ENCODE data around the gene NWD2.
"Not testable (repeated sequence)": the region's sequence is repeated elsewhere in the genome, so short reads cannot be mapped to it uniquely, and the experiment has no call there.

The NWD2 gene

GRCh38 chr4:37467824-37468223 lies 223.3 kb downstream of the NWD2 start:
- DNase-seq (ENCODE audit: low read depth in 3 of 3) = no peak

DNA sequence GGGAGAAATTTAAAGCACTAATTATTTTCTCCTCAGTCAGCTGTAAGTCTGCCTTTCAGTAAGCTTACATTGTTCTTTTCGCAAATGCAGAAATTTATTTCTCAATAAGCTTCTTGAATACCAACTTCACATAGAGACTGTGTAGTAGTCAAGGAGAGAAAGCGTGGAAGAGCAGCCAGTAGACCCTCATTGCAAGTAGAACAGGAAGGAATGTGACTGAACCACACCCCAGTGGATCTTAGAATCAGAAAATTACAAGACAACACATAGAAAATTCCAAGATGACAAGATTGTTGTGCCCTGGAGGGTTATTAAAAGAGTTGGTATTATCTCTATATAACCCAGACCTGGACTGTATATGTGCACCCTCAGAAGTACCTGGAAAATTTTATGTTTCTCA lies 224.7 kb downstream of the NWD2 start:
- no peak for DNase-seq (ENCODE audit: low read depth in 3 of 3)

DNA sequence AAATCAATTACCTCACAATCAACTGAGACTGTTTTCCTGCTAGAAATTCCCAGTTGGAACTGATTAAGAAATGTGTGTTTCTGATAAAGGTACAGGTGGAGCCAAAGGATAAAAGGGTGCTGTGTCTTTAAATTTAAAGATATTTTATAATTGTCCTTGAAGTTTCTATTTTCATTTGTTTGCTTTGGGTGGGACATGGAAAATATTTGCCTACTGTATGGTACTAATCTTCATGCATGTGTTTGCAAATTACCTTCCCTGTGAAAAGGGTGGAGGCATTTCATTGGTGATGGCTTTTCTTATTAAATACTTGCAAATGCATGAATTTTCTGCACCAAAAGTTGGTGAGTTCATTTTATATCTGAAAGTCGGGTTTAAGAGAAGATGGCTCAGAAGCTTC lies 225.7 kb downstream of the NWD2 start:
- DNase-seq (ENCODE audit: low read depth in 3 of 3) = no peak

DNA sequence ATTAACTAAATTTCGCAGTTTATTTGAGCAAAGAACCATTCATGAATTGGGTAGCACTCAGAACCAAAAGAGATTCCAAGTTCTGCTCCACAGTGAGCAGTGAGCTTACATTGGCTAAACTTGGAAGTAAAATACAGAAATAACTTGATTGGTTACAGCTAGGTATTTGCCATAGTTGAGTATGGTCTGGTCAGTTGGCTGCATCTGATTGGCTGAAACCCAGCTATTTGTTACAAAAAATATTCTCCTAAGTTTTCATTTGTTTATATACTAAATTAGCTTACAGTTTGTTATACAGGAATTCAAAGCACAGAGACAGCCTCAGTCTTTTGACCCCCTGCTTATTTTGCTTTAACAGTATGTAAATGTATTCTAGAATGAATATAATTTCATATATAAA lies 226.6 kb downstream of the NWD2 start:
- DNase-seq (ENCODE audit: low read depth in 3 of 3) = no peak

- DNase-seq (ENCODE audit: low read depth in 3 of 3) = no peak
These were observed 227.4 kb downstream of the NWD2 start for GRCh38 chr4:37471971-37472370.

- DNase-seq (ENCODE audit: low read depth in 3 of 3) = no peak
These were observed 229.3 kb downstream of the NWD2 start for GRCh38 chr4:37473807-37474206.

DNA sequence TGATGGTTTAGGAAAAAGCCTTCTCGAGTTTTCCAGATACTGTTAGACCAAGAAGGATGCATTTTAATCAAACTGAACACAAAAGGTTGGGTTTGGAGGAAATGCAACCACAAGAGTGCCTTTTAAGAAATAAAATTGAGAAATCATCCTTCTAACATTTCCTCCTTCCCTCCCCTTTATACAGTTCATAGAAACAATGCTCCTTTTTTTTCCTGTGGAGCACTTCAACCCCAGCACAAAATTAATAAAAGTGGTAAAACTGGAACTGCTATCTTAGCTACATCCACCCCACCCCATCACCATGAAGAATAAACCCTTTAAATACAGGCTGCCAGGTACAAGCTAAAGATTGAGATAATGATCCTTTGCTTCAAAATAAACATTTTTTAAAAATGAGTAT lies 230.5 kb downstream of the NWD2 start:
- no peak for DNase-seq (ENCODE audit: low read depth in 3 of 3)

GRCh38 chr4:37475776-37476175 lies 231.2 kb downstream of the NWD2 start:
- DNase-seq (ENCODE audit: low read depth in 3 of 3) = no peak

DNA sequence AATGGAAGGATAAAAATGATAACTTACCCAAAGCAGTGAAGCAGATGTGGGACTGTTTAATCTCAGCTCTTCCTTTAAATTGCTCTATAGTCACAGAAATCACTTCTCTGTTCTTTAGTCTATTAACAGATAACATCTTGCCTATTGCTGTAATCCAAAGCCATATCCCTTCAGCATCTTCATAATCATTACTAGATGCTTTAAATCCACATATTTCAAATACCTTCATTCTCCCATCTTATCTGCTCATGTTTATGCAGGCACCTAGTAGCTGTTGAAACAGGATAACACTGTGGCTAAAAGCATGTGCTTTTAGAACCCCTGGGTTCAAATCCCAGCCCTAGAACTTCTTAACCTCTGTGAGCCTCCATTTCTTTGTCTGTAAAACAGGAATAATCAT lies 231.7 kb downstream of the NWD2 start:
- no peak for DNase-seq (ENCODE audit: low read depth in 3 of 3)

DNA sequence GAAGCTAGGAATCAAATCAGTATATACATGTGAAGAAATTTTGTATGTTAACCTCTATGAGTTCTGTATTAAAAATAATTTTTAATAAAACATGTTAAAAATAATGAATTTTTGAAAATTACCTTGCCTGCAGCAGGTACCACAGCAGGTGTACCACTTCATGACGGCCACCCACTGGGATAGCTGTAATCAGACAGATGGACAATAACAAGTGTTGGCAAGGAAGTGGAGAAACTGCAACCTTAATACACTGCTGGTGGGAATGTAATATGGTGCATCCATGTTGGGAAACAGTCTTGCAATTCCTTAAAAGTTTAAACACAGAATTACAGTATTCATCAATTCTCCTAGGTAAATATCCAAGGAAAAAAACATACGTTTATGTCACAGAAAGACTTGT lies 232.1 kb downstream of the NWD2 start:
- DNase-seq (ENCODE audit: low read depth in 3 of 3) = no peak

- no peak for DNase-seq (ENCODE audit: low read depth in 3 of 3)
These were observed 232.6 kb downstream of the NWD2 start for GRCh38 chr4:37477126-37477525.

DNA sequence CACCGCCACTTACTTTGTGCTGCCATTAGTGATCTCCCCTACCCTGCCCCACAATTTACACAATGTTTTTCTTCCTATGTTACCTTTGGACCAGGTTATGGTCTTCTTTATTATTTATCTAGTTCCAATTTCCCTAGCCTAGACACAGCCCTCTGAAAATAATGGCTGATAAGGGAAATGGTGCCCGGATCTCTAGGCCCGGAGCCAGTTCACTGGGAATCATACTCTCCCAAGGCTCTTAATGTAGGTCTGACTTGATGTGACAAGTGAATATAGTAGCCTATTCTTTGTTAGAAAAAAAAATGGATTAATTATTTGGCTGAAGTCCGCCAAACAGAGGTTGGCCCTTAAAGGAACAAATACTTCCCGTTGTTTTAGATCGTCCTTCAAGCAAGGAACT lies 233.6 kb downstream of the NWD2 start:
- no peak for DNase-seq (ENCODE audit: low read depth in 3 of 3)

DNA sequence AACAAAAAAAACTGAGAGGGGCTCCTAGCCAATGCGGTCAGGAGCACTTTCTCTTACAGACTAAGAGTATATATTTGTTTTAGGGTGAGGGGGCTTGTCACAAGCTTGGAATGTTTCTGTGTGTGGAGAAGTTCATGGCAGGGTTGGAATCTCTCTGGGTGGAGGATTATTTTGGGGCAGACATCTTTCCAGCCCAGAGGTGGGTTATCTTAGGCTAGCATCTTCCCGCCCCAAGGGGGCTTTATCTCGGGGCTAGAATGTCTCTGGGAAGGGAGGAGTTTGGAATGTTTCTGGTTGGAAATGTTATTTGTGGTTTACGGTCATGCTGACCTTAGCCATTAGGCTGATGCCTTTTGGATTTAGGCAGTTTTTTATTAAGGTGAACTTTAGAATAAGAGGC lies 236.0 kb downstream of the NWD2 start:
- DNase-seq (ENCODE audit: low read depth in 3 of 3) = no peak

DNA sequence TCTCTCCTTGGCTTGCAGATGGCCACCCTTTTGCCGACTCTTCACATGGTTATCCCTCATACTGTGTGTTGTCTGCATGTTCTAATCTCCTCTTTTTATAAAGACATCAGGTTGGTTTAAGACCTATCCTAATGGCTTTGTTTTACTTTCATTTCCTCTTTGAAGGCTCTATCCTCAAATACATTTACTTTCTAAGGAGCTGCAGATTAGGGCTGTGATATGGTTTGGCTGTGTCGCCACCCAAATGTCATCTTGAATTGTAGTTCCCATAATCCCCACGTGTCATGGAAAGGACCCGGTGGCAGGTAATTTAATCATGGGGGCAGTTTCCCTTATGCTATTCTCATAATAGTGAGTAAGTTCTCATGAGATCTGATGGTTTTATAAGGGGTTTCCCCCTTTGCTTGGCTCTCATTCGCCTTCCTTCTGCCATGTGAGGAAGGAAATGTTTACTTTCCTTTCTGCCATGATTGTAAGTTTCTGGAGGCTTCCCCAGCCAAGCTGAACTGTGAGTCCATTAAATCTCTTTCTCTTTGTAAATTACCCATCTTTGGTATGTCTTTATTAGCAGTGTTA lies 237.1 kb downstream of the NWD2 start:
- DNase-seq (ENCODE audit: low read depth in 3 of 3) = peak in 1 of 3 experiments; percentile 12

DNA sequence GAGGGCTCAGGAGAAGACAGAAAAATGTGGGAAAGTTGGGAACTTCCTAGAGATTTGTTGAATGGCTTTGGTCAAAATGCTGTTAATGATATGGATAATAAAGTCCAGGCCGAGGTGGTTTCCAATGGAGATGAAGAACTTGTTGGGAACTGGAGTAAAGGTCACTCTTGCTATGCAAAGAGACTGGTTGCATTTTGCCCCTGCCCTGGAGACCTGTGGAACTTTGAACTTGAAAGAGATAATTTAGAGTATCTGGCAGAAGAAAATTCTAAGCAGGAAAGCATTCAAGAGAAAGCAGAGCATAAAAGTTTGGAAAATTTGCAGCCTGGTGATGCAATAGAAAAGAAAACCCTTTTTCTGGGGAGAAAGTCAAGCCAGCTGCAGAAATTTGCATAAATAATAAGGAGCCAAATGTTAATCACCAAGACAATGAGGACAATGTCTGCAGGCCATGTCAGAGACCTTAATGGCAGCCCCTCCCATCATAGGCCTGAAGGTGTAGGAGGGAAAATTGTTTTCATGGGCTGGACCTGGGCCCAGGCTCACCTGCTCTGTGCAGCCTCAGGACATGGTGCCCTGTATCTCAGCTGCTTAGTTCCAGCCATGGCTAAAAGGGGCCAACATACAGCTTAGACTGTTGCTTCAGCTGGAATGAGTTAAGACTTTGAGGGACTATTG lies 237.8 kb downstream of the NWD2 start:
- no peak for DNase-seq (ENCODE audit: low read depth in 3 of 3)

GRCh38 chr4:37483610-37484009 lies 239.1 kb downstream of the NWD2 start:
- no peak for DNase-seq (ENCODE audit: low read depth in 3 of 3)

DNA sequence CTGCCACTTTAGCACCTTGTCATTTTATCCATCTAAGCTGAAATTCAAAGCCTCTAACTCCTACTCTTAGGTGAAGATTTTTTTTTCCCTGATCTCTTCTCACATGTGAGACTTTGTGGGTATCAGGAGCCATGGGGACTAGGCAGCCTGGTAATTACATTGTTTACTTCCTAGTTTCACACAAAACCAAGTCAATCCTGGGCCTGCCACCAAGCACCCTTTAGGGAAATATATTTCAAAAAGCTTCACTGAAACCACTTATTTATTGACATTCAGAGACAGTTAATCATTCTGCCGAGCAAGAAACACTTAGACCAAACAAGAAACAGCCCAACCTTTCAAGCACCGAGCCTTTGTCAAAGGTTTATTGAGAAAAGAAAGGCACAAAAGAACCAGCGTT lies 241.6 kb downstream of the NWD2 start:
- no peak for DNase-seq (ENCODE audit: low read depth in 3 of 3)

DNA sequence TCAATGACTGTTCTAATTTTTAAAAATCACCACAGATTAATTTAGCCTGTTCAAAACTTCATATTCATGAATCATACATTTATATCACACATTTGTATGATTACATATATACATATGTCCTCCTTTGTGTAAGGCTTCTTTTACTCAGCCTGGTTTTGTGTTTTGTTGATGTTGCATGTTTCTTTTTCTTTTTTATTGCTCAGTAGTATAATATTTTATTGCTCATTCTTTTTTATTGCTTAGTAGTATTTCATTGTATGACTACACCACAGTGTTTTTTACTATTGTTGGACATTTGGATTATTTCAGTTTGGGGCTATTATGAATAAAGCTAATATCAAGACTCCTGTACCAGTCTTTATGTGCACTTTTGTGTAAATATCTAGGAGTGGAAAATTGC lies 243.1 kb downstream of the NWD2 start:
- DNase-seq (ENCODE audit: low read depth in 3 of 3) = no peak

DNA sequence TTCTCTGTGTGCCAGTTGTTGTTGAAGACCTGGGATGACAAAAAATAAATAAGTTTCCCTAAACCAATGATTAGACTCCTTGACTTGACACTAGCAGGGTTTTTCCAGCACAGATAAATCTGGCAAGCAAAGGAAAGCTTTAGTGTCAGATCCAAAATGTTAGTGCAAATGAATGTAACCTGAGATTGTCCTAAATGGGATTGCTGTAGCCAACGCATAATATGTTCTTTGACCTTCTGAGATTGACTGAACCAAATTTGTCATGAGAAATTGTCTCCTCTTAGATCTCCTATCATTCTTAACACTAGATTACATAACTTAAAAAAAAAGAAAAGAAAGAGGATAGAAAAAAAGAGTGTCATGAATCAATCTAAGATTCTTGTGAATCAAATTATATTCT lies 245.2 kb downstream of the NWD2 start:
- no peak for DNase-seq (ENCODE audit: low read depth in 3 of 3)

GRCh38 chr4:37490391-37491347 lies 246.1 kb downstream of the NWD2 start:
- DNase-seq (ENCODE audit: low read depth in 3 of 3) = no peak

DNA sequence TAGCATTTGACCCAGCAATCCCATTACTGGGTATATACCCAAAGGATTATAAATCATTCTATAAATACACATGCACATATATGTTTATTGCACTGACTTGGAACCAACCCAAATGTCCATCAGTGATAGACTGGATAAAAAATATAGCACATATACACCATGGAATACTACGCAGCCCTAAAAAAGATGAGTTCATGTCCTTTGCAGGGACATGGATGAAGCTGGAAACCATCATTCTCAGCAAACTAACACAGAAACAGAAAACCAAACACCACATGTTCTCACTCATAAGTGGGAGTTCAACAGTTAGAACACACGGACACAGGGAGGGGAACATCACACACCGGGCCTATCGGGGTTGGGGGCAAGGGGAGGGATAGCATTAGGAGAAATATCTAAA lies 250.8 kb downstream of the NWD2 start:
- not testable (repeated sequence) for DNase-seq (ENCODE audit: low read depth in 3 of 3)

All from stimulated activated CD4-positive, alpha-beta T cell treated with anti-CD3 and anti-CD28 coated beads, TNF-alpha, amount 100 ng/mL, for 24 hours (primary cell).